ENCODE results near the gene INAFM2. TPM values are rescaled to one million over a fixed set of nuclear protein-coding genes. Genes with fewer than 3 reads are reported as not detected.

Gene INAFM2
- total and polyA plus RNA-seq, 9 of the 15 experiments (the other 6 are each of a cell fraction or from before 2014, with no cell fraction given) = 11.8 to 43.1 (median 27.2) TPM

DNA sequence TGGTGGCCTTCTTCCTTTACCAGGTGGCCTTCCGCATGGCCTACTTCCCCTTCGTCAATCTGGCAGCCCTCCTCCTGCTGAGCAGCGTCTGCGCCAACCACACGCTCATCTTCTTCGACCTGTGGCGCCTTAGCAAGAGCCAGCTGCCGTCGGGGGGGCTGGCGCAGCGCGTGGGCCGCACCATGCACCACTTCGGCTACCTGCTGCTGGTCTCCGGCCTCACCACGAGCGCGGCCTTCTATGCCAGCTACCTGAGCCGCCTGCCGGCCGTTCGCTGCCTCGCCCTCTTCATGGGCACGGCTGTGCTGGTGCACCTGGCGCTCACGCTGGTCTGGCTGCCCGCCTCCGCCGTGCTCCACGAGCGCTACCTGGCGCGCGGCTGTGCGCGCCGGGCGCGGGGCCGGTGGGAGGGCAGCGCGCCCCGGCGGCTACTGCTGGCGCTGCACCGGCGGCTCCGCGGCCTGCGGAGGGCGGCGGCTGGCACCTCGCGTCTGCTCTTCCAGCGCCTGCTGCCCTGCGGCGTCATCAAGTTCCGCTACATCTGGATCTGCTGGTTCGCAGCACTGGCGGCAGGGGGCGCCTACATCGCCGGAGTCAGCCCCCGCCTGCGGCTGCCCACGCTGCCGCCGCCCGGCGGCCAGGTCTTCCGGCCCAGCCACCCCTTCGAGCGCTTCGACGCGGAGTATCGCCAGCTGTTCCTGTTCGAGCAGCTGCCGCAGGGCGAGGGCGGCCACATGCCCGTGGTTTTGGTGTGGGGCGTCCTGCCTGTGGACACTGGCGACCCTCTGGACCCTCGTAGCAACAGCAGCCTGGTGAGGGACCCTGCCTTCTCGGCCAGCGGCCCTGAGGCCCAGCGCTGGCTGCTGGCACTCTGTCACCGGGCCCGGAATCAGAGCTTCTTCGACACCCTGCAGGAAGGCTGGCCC, 44.5 kb downstream of the INAFM2 start (continued):
- TF ChIP-seq, protein P1, sequence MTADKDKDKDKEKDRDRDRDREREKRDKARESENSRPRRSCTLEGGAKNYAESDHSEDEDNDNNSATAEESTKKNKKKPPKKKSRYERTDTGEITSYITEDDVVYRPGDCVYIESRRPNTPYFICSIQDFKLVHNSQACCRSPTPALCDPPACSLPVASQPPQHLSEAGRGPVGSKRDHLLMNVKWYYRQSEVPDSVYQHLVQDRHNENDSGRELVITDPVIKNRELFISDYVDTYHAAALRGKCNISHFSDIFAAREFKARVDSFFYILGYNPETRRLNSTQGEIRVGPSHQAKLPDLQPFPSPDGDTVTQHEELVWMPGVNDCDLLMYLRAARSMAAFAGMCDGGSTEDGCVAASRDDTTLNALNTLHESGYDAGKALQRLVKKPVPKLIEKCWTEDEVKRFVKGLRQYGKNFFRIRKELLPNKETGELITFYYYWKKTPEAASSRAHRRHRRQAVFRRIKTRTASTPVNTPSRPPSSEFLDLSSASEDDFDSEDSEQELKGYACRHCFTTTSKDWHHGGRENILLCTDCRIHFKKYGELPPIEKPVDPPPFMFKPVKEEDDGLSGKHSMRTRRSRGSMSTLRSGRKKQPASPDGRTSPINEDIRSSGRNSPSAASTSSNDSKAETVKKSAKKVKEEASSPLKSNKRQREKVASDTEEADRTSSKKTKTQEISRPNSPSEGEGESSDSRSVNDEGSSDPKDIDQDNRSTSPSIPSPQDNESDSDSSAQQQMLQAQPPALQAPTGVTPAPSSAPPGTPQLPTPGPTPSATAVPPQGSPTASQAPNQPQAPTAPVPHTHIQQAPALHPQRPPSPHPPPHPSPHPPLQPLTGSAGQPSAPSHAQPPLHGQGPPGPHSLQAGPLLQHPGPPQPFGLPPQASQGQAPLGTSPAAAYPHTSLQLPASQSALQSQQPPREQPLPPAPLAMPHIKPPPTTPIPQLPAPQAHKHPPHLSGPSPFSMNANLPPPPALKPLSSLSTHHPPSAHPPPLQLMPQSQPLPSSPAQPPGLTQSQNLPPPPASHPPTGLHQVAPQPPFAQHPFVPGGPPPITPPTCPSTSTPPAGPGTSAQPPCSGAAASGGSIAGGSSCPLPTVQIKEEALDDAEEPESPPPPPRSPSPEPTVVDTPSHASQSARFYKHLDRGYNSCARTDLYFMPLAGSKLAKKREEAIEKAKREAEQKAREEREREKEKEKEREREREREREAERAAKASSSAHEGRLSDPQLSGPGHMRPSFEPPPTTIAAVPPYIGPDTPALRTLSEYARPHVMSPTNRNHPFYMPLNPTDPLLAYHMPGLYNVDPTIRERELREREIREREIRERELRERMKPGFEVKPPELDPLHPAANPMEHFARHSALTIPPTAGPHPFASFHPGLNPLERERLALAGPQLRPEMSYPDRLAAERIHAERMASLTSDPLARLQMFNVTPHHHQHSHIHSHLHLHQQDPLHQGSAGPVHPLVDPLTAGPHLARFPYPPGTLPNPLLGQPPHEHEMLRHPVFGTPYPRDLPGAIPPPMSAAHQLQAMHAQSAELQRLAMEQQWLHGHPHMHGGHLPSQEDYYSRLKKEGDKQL (CRISPR knock-in tag; IDR thresholded peaks at IDR 0.05; ENCODE audit: borderline replicate concordance) = no peak
- no peak for TF ChIP-seq FOXK2 (conservative IDR thresholded peaks at IDR 0.05 in 1 of 2, IDR thresholded peaks at IDR 0.05 in 1 of 2; ENCODE audit: low read depth in 2 of 2)
- no peak for TF ChIP-seq ZNF507 (tag; conservative IDR thresholded peaks at IDR 0.05)
- TF ChIP-seq CHCHD3 (CRISPR knock-in tag; IDR thresholded peaks at IDR 0.05) = no peak
- TF ChIP-seq BRCA1 (IDR thresholded peaks at IDR 0.05) = no peak
- TF ChIP-seq BRCA1 (CRISPR knock-in tag; IDR thresholded peaks at IDR 0.05) = peak; percentile 48; the same call in 1 of the 2 replicates
- TF ChIP-seq, protein P2, sequence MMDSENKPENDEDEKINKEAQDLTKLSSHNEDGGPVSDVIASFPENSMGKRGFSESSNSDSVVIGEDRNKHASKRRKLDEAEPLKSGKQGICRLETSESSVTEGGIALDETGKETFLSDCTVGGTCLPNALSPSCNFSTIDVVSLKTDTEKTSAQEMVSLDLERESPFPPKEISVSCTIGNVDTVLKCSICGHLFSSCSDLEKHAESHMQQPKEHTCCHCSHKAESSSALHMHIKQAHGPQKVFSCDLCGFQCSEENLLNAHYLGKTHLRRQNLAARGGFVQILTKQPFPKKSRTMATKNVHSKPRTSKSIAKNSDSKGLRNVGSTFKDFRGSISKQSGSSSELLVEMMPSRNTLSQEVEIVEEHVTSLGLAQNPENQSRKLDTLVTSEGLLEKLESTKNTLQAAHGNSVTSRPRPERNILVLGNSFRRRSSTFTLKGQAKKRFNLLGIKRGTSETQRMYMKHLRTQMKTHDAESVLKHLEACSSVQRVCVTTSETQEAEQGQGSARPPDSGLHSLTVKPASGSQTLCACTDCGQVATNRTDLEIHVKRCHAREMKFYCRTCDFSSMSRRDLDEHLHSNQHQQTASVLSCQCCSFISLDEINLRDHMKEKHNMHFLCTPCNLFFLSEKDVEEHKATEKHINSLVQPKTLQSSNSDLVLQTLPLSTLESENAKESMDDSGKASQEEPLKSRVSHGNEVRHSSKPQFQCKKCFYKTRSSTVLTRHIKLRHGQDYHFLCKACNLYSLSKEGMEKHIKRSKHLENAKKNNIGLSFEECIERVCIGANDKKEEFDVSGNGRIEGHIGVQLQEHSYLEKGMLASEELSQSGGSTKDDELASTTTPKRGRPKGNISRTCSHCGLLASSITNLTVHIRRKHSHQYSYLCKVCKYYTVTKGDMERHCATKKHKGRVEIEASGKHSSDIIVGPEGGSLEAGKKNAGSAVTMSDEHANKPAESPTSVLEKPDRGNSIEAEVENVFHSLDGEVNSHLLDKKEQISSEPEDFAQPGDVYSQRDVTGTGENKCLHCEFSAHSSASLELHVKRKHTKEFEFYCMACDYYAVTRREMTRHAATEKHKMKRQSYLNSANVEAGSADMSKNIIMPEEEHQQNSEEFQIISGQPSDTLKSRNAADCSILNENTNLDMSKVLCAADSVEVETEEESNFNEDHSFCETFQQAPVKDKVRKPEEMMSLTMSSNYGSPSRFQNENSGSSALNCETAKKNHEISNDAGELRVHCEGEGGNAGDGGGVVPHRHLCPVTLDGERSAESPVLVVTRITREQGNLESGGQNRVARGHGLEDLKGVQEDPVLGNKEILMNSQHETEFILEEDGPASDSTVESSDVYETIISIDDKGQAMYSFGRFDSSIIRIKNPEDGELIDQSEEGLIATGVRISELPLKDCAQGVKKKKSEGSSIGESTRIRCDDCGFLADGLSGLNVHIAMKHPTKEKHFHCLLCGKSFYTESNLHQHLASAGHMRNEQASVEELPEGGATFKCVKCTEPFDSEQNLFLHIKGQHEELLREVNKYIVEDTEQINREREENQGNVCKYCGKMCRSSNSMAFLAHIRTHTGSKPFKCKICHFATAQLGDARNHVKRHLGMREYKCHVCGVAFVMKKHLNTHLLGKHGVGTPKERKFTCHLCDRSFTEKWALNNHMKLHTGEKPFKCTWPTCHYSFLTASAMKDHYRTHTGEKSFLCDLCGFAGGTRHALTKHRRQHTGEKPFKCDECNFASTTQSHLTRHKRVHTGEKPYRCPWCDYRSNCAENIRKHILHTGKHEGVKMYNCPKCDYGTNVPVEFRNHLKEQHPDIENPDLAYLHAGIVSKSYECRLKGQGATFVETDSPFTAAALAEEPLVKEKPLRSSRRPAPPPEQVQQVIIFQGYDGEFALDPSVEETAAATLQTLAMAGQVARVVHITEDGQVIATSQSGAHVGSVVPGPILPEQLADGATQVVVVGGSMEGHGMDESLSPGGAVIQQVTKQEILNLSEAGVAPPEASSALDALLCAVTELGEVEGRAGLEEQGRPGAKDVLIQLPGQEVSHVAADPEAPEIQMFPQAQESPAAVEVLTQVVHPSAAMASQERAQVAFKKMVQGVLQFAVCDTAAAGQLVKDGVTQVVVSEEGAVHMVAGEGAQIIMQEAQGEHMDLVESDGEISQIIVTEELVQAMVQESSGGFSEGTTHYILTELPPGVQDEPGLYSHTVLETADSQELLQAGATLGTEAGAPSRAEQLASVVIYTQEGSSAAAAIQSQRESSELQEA (IDR thresholded peaks at IDR 0.05; ENCODE audit: low read depth) = no peak
- peak; percentile 35; the same call in 1 of the 2 replicates for TF ChIP-seq FOXP1 (CRISPR knock-in tag; IDR thresholded peaks at IDR 0.05)
- no peak for TF ChIP-seq TGIF2 (CRISPR knock-in tag; IDR thresholded peaks at IDR 0.05)
- no peak for TF ChIP-seq ZNF436 (CRISPR knock-in tag; IDR thresholded peaks at IDR 0.05)
- TF ChIP-seq SMARCB1 (IDR thresholded peaks at IDR 0.05; ENCODE audit: insufficient read length, low read depth) = no peak
- TF ChIP-seq HNRNPUL1 (IDR thresholded peaks at IDR 0.05; ENCODE audit: low read length) = no peak
- no peak for TF ChIP-seq YBX1 (IDR thresholded peaks at IDR 0.05)
- no peak for TF ChIP-seq MTA2 (IDR thresholded peaks at IDR 0.05; ENCODE audit: low read depth)
- no peak for TF ChIP-seq ZNF408 (CRISPR knock-in tag; IDR thresholded peaks at IDR 0.05; ENCODE audit: low read depth)

Data from K562 (cell line).